ENCODE data around the gene PROZ. TPM values are rescaled to one million over a fixed set of nuclear protein-coding genes. Genes with fewer than 3 reads are reported as not detected.
A peak's percentile ranks its signal among the peaks of the same experiment; 100 is the strongest.

The PROZ gene
- total RNA-seq, 4 donors from 2014 or later, result not detected

- Histone ChIP-seq H3K4me3 (peak overlapping the region; percentile 29 to 68 (median 50)), H3K9me3 (no peaks in the 10 kb centered on the region), H3K27me3 (peaks cover 0 to 20% (median 0%) of the 10 kb centered on the region in 4 donors), H3K4me1 (peaks cover 12 to 26% (median 15%) of the 10 kb centered on the region in 3 donors), H3K36me3 (no peaks in the 10 kb centered on the region), H3K27ac (peak overlapping the region in 2 of 4 donors; percentile 74 to 80)
- 16 to 33% methylated on average over 2 of the region's 2 CpGs for WGBS, 2 donors
- intact Hi-C loops (cut with DNase I), result loop anchor here (5.0 kb wide), 1 partner anchor 210 kb away; no protein-coding TSS in a partner anchor
- DNase-seq, result no peak
- no peak for TF ChIP-seq CTCF (IDR thresholded peaks at IDR 0.05)
- no peak for TF ChIP-seq POLR2A (IDR thresholded peaks at IDR 0.05)
These were observed 5.8 kb upstream of the PROZ start for GRCh38 chr13:113152691-113152983.

GRCh38 chr13:113152984-113153809 lies 5.3 kb upstream of the PROZ start:
- no peaks in the 10 kb centered on the region for H3K36me3 ChIP-seq
- intact Hi-C loops (cut with DNase I), result loop anchor here (5.0 kb wide), 1 partner anchor 211 kb away; no protein-coding TSS in a partner anchor
- 10 to 17% methylated on average over 16 to 19 of the region's 60 CpGs for WGBS, 2 donors
- no peaks in the 10 kb centered on the region for H3K9me3 ChIP-seq
- H3K27me3 ChIP-seq, result peaks cover 0 to 20% (median 0%) of the 10 kb centered on the region in 4 donors
- peaks cover 12 to 26% (median 15%) of the 10 kb centered on the region in 3 donors for H3K4me1 ChIP-seq
- H3K27ac ChIP-seq, result peak overlapping the region; percentile 49 to 80 (median 73)
- TF ChIP-seq POLR2A (IDR thresholded peaks at IDR 0.05), result no peak
- TF ChIP-seq CTCF (IDR thresholded peaks at IDR 0.05), result no peak
- peak overlapping the region; percentile 29 to 68 (median 50) for H3K4me3 ChIP-seq
- no peak for DNase-seq

- DNase-seq, result peak; percentile 35
- Histone ChIP-seq H3K27me3 (peaks cover 0 to 23% (median 0%) of the 10 kb centered on the region in 4 donors), H3K9me3 (no peaks in the 10 kb centered on the region), H3K4me1 (peaks cover 12 to 26% (median 15%) of the 10 kb centered on the region in 3 donors), H3K27ac (peak overlapping the region; percentile 49 to 80 (median 73)), H3K4me3 (peak overlapping the region; percentile 29 to 68 (median 50)), H3K36me3 (no peaks in the 10 kb centered on the region)
- WGBS, 2 donors, result 8 to 18% methylated on average over 9 to 17 of the region's 76 CpGs
- TF ChIP-seq CTCF (IDR thresholded peaks at IDR 0.05) (no peak), POLR2A (IDR thresholded peaks at IDR 0.05) (peak in 1 of 4 donors; percentile 17)
- intact Hi-C loops (cut with DNase I), result loop anchor here (5.0 kb wide), 1 partner anchor 212 kb away; no protein-coding TSS in a partner anchor
These were observed 4.4 kb upstream of the PROZ start for GRCh38 chr13:113153810-113154748.

GRCh38 chr13:113155201-113155600 lies 3.2 kb upstream of the PROZ start:
- no peak overlapping the region for H3K27ac ChIP-seq
- no peak overlapping the region for H3K4me3 ChIP-seq
- H3K27me3 ChIP-seq, result peaks cover 0 to 34% (median 0%) of the 10 kb centered on the region in 4 donors
- WGBS, 2 donors, result 79 to 82% methylated on average over 3 of the region's 3 CpGs
- peaks cover 12 to 26% (median 15%) of the 10 kb centered on the region in 3 donors for H3K4me1 ChIP-seq
- intact Hi-C loops (cut with DNase I), result no loop called here
- no peaks in the 10 kb centered on the region for H3K9me3 ChIP-seq
- TF ChIP-seq CTCF (IDR thresholded peaks at IDR 0.05) (no peak), POLR2A (IDR thresholded peaks at IDR 0.05) (no peak)
- no peaks in the 10 kb centered on the region for H3K36me3 ChIP-seq
- DNase-seq, result no peak
